BLaER1 treated with 17β-estradiol and CSF1 and Interleukin-3, amounts not matched to agents 10 nM and 100 nM (cell line): ENCODE measurements around the gene CLEC17A.
"Not testable (repeated sequence)": the region's sequence is repeated elsewhere in the genome, so short reads cannot be mapped to it uniquely, and the experiment has no call there.

Experiments used
- H3K27ac ChIP-seq, 11 experiments: shearing (Covaris generic); formaldehyde crosslinking; 2 replicates each; pipeline ENCODE4 v1.8.1; 2022
- H3K27me3 ChIP-seq, 11 experiments: shearing (Covaris generic); formaldehyde crosslinking; 2 replicates each; pipeline ENCODE4 v1.8.1; 2022
- H3K36me3 ChIP-seq, 11 experiments: shearing (Covaris generic); formaldehyde crosslinking; 2 replicates each; pipeline ENCODE4 v1.8.1; 2022
- H3K4me1 ChIP-seq, 10 experiments: shearing (Covaris generic); formaldehyde crosslinking; 2 replicates each; pipeline ENCODE4 v1.8.1; 2022
- H3K4me2 ChIP-seq, 11 experiments: shearing (Covaris generic); formaldehyde crosslinking; 2 replicates each; pipeline ENCODE4 v1.8.1; 2022
- H3K4me3 ChIP-seq, 10 experiments: shearing (Covaris generic); formaldehyde crosslinking; 2 replicates each; pipeline ENCODE4 v1.8.1; 2022
- H3K9ac ChIP-seq, 11 experiments: shearing (Covaris generic); formaldehyde crosslinking; 2 replicates each; pipeline ENCODE4 v1.8.1; 2022
- H3K9me3 ChIP-seq, 11 experiments: shearing (Covaris generic); formaldehyde crosslinking; replicated peaks in 1 of 11; 2 replicates each; pipeline ENCODE4 v1.8.1; 2022
- H4K20me1 ChIP-seq, 11 experiments: shearing (Covaris generic); formaldehyde crosslinking; 2 replicates each; pipeline ENCODE4 v1.8.1; 2022
- Cebpa-rat ChIP-seq, 11 experiments: shearing (Covaris generic); IDR thresholded peaks; 2 replicates each; pipeline ENCODE4 v1.8.1; 2022

The CLEC17A gene

GRCh38 chr19:14582894-14583340 lies at the start of gene CLEC17A:
Gene CLEC17A (plus strand): TSS chr19:14583084. CDS start chr19:14583161, 77 bp downstream.
- no peaks in the 10 kb centered on the region for H3K9me3 ChIP-seq
- peak within 1 kb of the TSS in 7 of 10 experiments; percentile 7 to 64 (median 43); a peak in 12 of 20 replicates for H3K4me3 ChIP-seq
- peak within 1 kb of the TSS in 4 of 11 experiments; percentile 1 to 52 (median 42); a peak in 5 of 22 replicates for H3K9ac ChIP-seq
- TF ChIP-seq Cebpa-rat (IDR thresholded peaks at IDR 0.05): no peak
- H3K4me2 ChIP-seq: peak within 1 kb of the TSS; percentile 30 to 87 (median 70)
- H3K4me1 ChIP-seq: peaks cover 23 to 61% (median 41%) of the 10 kb centered on the region in 10 experiments
- H3K27ac ChIP-seq: peak within 1 kb of the TSS in 5 of 11 experiments; percentile 33 to 60 (median 49); a peak in 9 of 22 replicates
- no peaks in the 10 kb centered on the region; a peak in 1 of 22 replicates for H4K20me1 ChIP-seq
- no peaks in the 10 kb centered on the region; a peak in 1 of 22 replicates for H3K27me3 ChIP-seq
- H3K36me3 ChIP-seq: no peaks in the 10 kb centered on the region

- no peak for TF ChIP-seq Cebpa-rat (IDR thresholded peaks at IDR 0.05)
- peaks cover 43 to 71% (median 63%) of the 10 kb centered on the region in 10 experiments for H3K4me1 ChIP-seq
- peaks cover 12 to 69% (median 35%) of the 10 kb centered on the region in 11 experiments; a peak in 17 of 22 replicates for H4K20me1 ChIP-seq
- H3K9me3 ChIP-seq: no peaks in the 10 kb centered on the region
- peak overlapping the region in 1 of 11 experiments; percentile 87; a peak in 2 of 22 replicates for H3K4me2 ChIP-seq
- H3K4me3 ChIP-seq: no peak overlapping the region
- H3K36me3 ChIP-seq: peaks cover 0 to 25% (median 10%) of the 10 kb centered on the region in 11 experiments; a peak in 16 of 22 replicates
- H3K27me3 ChIP-seq: no peaks in the 10 kb centered on the region
- H3K9ac ChIP-seq: peak overlapping the region in 3 of 11 experiments; percentile 20 to 23 (median 22); a peak in 3 of 22 replicates
- H3K27ac ChIP-seq: peak overlapping the region in 5 of 11 experiments; percentile 6 to 79 (median 53); a peak in 8 of 22 replicates
Observed at GRCh38 chr19:14533450-14533849, 49.4 kb upstream of the CLEC17A start.

- H3K9me3 ChIP-seq: no peaks in the 10 kb centered on the region
- TF ChIP-seq Cebpa-rat (IDR thresholded peaks at IDR 0.05): no peak
- H3K9ac ChIP-seq: no peak overlapping the region
- H3K36me3 ChIP-seq: peaks cover 5 to 42% (median 14%) of the 10 kb centered on the region in 11 experiments; a peak in 17 of 22 replicates
- H4K20me1 ChIP-seq: peaks cover 16 to 67% (median 44%) of the 10 kb centered on the region in 11 experiments; a peak in 16 of 22 replicates
- H3K4me2 ChIP-seq: peak overlapping the region in 2 of 11 experiments; percentile 11 to 20; a peak in 3 of 22 replicates
- no peak overlapping the region for H3K27ac ChIP-seq
- no peak overlapping the region for H3K4me3 ChIP-seq
- H3K4me1 ChIP-seq: peaks cover 29 to 69% (median 48%) of the 10 kb centered on the region in 10 experiments
- no peaks in the 10 kb centered on the region for H3K27me3 ChIP-seq
Observed at GRCh38 chr19:14536926-14537692, 45.8 kb upstream of the CLEC17A start.

DNA sequence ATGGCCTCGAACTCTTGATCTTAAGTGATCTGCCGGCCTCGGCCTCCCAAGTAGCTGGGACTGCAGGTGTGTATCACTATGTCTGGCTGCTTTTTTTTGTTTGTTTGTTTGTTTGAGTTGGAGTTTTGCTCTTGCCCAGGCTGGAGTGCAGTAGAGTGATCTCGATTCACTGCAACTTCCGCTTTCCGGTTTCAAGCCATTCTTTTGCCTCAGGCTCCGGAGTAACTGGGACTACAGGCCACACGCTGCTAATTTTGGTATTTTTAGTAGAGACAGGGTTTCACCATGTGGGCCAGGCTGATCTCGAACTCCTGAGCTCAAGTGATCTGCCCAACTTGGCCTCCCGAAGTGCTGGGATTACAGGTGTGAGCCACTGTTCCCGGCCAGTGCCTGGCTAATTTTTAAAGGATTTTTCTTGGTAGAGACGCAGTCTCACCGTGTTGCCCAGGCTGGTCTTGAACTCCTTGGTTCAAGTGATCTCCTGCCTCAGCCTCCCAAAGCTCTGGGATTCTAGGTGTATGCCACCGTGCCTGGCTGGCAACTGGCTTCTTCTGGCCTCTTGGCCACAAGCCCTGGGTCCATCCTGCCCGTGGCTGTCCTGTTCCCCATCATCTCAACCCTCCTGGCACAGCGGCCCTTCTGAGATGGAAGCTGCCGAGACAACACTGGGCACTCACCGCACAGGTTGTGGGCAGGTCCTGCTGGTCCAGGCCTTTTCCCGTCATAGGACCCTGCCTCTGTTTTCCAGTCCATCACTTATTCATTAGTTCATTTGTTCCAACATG lies 42.0 kb upstream of the CLEC17A start:
- Histone ChIP-seq H3K27me3 (no peaks in the 10 kb centered on the region), H4K20me1 (peaks cover 27 to 73% (median 54%) of the 10 kb centered on the region in 11 experiments; a peak in 20 of 22 replicates), H3K4me3 (no peak overlapping the region), H3K4me1 (peaks cover 40 to 79% (median 66%) of the 10 kb centered on the region in 10 experiments), H3K36me3 (peaks cover 0 to 19% (median 4%) of the 10 kb centered on the region in 11 experiments; a peak in 5 of 22 replicates), H3K4me2 (no peak overlapping the region), H3K9me3 (no peaks in the 10 kb centered on the region), H3K9ac (0 out of 22 replicates have a peak overlapping the region, but pooled peaks of 1 of the 11 experiments have one; percentile 9), H3K27ac (peak overlapping the region in 4 of 11 experiments; percentile 4 to 79 (median 14); a peak in 5 of 22 replicates)
- TF ChIP-seq Cebpa-rat (IDR thresholded peaks at IDR 0.05): no peak

- H3K4me2 ChIP-seq: peak overlapping the region in 9 of 11 experiments; percentile 58 to 79 (median 67); a peak in 16 of 22 replicates
- H3K4me3 ChIP-seq, H3K27me3 ChIP-seq, H3K9me3 ChIP-seq, H3K9ac ChIP-seq: not testable (repeated sequence)
- H4K20me1 ChIP-seq: peaks cover 35 to 76% (median 59%) of the 10 kb centered on the region in 11 experiments; a peak in 20 of 22 replicates
- peaks cover 43 to 82% (median 69%) of the 10 kb centered on the region in 10 experiments for H3K4me1 ChIP-seq
- H3K36me3 ChIP-seq: peaks cover 0 to 19% (median 5%) of the 10 kb centered on the region in 11 experiments; a peak in 5 of 22 replicates
- peak overlapping the region in 6 of 11 experiments; percentile 52 to 79 (median 64); a peak in 9 of 22 replicates for H3K27ac ChIP-seq
Observed at GRCh38 chr19:14541979-14542378, 40.9 kb upstream of the CLEC17A start.

DNA sequence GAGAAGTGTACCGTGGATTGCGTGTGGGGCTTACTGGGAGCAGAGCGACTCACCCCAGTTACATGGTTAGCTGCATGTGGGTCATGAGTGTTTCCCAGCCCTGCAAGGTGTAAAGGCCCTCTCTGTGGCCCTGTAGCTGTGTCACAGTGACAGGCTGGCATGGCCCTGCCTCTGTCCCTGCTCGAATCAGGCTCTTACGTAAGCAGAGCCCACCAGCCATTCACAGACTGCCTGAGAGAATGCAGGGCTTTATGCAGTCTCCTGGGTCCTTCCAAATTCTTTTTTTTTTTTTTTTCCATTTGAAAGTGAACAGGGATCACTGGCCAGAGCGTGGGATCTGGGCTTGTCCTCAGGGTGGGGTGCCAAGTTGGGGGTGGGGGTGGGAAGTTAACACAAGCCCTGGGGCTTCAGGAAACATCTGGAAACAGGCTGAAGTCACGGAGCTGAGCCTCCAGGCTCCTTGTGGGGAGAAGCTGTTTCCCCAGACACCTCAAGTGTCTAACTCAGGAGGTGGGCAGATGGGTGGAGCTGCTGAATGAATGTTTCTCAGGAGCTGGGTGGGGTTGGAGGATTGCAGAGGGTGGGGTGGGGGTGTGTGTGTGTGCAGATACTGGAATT lies 40.1 kb upstream of the CLEC17A start:
- peak overlapping the region in 9 of 11 experiments; percentile 7 to 79 (median 60); a peak in 17 of 22 replicates for H3K27ac ChIP-seq
- peaks cover 28 to 73% (median 58%) of the 10 kb centered on the region in 11 experiments; a peak in 20 of 22 replicates for H4K20me1 ChIP-seq
- no peaks in the 10 kb centered on the region for H3K27me3 ChIP-seq
- H3K4me3 ChIP-seq: no peak overlapping the region
- H3K4me1 ChIP-seq: peaks cover 43 to 83% (median 71%) of the 10 kb centered on the region in 10 experiments
- TF ChIP-seq Cebpa-rat (IDR thresholded peaks at IDR 0.05): no peak
- peak overlapping the region; percentile 58 to 79 (median 67) for H3K4me2 ChIP-seq
- H3K9me3 ChIP-seq: no peaks in the 10 kb centered on the region
- peaks cover 0 to 19% (median 5%) of the 10 kb centered on the region in 11 experiments; a peak in 6 of 22 replicates for H3K36me3 ChIP-seq
- H3K9ac ChIP-seq: peak overlapping the region in 9 of 11 experiments; percentile 20 to 67 (median 44); a peak in 12 of 22 replicates

DNA sequence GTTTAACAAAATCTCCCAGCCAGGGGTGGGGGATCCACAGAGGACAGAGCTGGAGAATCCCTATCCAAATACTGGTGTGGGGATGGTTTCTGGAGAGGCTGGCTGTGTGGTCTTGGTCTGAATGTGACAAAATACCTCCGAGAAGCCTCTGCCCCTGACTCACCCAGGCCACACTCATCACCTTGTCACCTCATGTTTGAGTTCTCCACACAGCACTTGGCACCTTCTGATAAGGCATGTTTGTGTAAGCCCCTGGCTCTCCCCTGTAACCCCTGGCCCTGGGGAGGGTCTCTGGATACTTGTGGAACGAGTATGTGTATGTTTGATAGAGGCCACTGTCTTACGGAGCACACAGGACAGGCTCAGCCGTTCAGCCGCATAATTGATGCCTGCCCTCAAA lies 38.8 kb upstream of the CLEC17A start:
- Histone ChIP-seq H3K9me3 (no peaks in the 10 kb centered on the region), H3K27me3 (no peaks in the 10 kb centered on the region), H3K9ac (peak overlapping the region in 8 of 11 experiments; percentile 1 to 67 (median 50); a peak in 11 of 22 replicates), H3K36me3 (peaks cover under 1 to 29% (median 11%) of the 10 kb centered on the region in 11 experiments; a peak in 17 of 22 replicates), H3K4me1 (peaks cover 43 to 87% (median 74%) of the 10 kb centered on the region in 10 experiments), H3K4me2 (peak overlapping the region; percentile 72 to 98 (median 93); a peak in 21 of 22 replicates), H3K4me3 (0 out of 20 replicates have a peak overlapping the region, but pooled peaks of 1 of the 10 experiments have one; percentile 25), H3K27ac (peak overlapping the region in 8 of 11 experiments; percentile 21 to 73 (median 58); a peak in 15 of 22 replicates), H4K20me1 (peaks cover 28 to 68% (median 55%) of the 10 kb centered on the region in 11 experiments; a peak in 20 of 22 replicates)
- TF ChIP-seq Cebpa-rat (IDR thresholded peaks at IDR 0.05): no peak
